Endothelial cell (in vitro differentiated cells): Measurements from ENCODE around the gene MCM6. TPM values are rescaled to one million over a fixed set of nuclear protein-coding genes. Genes with fewer than 3 reads are reported as not detected.

ENCODE experiments used
- DNase-seq: peaks from one replicate; pipeline ENCODE4 v3.0.0; 2021; ENCODE audit warnings: low spot score
- H3K27ac Mint-ChIP-seq: one replicate; pipeline ENCODE4 v1.8.0; 2021; ENCODE audit warnings: mixed read lengths, inconsistent platforms; ENCODE audit not compliant: unreplicated experiment
- H3K27me3 Mint-ChIP-seq: one replicate; pipeline ENCODE4 v1.8.0; 2021; ENCODE audit warnings: mild to moderate bottlenecking, moderate library complexity, mixed read lengths, inconsistent platforms; ENCODE audit not compliant: unreplicated experiment
- H3K36me3 Mint-ChIP-seq: one replicate; pipeline ENCODE4 v1.8.0; 2021; ENCODE audit warnings: mild to moderate bottlenecking, low read depth, mixed read lengths, inconsistent platforms; ENCODE audit not compliant: unreplicated experiment
- H3K4me1 Mint-ChIP-seq: one replicate; pipeline ENCODE4 v1.8.0; 2021; ENCODE audit warnings: mild to moderate bottlenecking, mixed read lengths, inconsistent platforms; ENCODE audit not compliant: unreplicated experiment
- H3K4me3 Mint-ChIP-seq: one replicate; pipeline ENCODE4 v1.8.0; 2021; ENCODE audit warnings: mild to moderate bottlenecking, mixed read lengths, inconsistent platforms; ENCODE audit not compliant: unreplicated experiment
- H3K9me3 Mint-ChIP-seq: one replicate; pipeline ENCODE4 v1.8.0; 2021; ENCODE audit warnings: mixed read lengths, inconsistent platforms; ENCODE audit not compliant: unreplicated experiment
- CTCF ChIP-seq: fragments of 200-600 bp; sonication (generic); IDR thresholded peaks from one replicate; pipeline ENCODE4 v1.5.0; 2021; ENCODE audit warnings: antibody characterized with exemption; ENCODE audit not compliant: unreplicated experiment
- total RNA-seq: library from RNA; stranded (reverse); fragmentation: NEBNext Ultra II Directional; extraction: Animal tissue kit (Norgen Biotek cat#: 25700); gene quantifications from one replicate; pipeline ENCODE4 v1.2.1, GENCODE V29; 2021; ENCODE audit not compliant: unreplicated experiment

The MCM6 gene
- total RNA-seq, 1 donor from 2014 or later, result 27.2 TPM

- Mint-ChIP-seq H3K4me3 (no peak overlapping the region), H3K4me1 (peaks cover 15% of the 10 kb centered on the region), H3K9me3 (no peaks in the 10 kb centered on the region), H3K36me3 (no peaks in the 10 kb centered on the region), H3K27ac (no peak overlapping the region), H3K27me3 (peaks cover 2% of the 10 kb centered on the region)
- TF ChIP-seq CTCF, result no peak
- DNase-seq, result no peak
Observed at GRCh38 chr2:135832891-135833290, 43.4 kb downstream of the MCM6 start.

GRCh38 chr2:135831180-135831812 lies 44.9 kb downstream of the MCM6 start:
- Mint-ChIP-seq H3K36me3 (no peaks in the 10 kb centered on the region), H3K4me1 (peaks cover 15% of the 10 kb centered on the region), H3K4me3 (no peak overlapping the region), H3K27ac (no peak overlapping the region), H3K9me3 (no peaks in the 10 kb centered on the region), H3K27me3 (peaks cover 2% of the 10 kb centered on the region)
- DNase-seq, result no peak
- TF ChIP-seq CTCF, result no peak

GRCh38 chr2:135829378-135830135 lies 46.7 kb downstream of the MCM6 start:
- DNase-seq, result no peak
- no peak for TF ChIP-seq CTCF
- Mint-ChIP-seq H3K36me3 (no peaks in the 10 kb centered on the region), H3K9me3 (no peaks in the 10 kb centered on the region), H3K4me3 (no peak overlapping the region), H3K4me1 (peaks cover 19% of the 10 kb centered on the region), H3K27me3 (peaks cover 2% of the 10 kb centered on the region), H3K27ac (no peak overlapping the region)

- no peak for TF ChIP-seq CTCF
- H3K36me3 Mint-ChIP-seq, result peaks cover 14% of the 10 kb centered on the region
- no peak for DNase-seq
- peaks cover 17% of the 10 kb centered on the region for H3K4me1 Mint-ChIP-seq
- peaks cover 7% of the 10 kb centered on the region for H3K9me3 Mint-ChIP-seq
- H3K27me3 Mint-ChIP-seq, result peaks cover 5% of the 10 kb centered on the region
- H3K4me3 Mint-ChIP-seq, result no peak overlapping the region
- H3K27ac Mint-ChIP-seq, result no peak overlapping the region
Observed at GRCh38 chr2:135826544-135826943, 49.7 kb downstream of the MCM6 start.

- peak; percentile 8 for DNase-seq
- no peak for TF ChIP-seq CTCF
- no peak overlapping the region for H3K27ac Mint-ChIP-seq
- H3K4me1 Mint-ChIP-seq, result peaks cover 10% of the 10 kb centered on the region
- H3K27me3 Mint-ChIP-seq, result peaks cover 7% of the 10 kb centered on the region
- H3K9me3 Mint-ChIP-seq, result peaks cover 7% of the 10 kb centered on the region
- no peak overlapping the region for H3K4me3 Mint-ChIP-seq
- peaks cover 14% of the 10 kb centered on the region for H3K36me3 Mint-ChIP-seq
Observed at GRCh38 chr2:135825550-135826176, 50.6 kb downstream of the MCM6 start.
